Pancreas (tissue), 10 donors: ENCODE results near the gene NHERF2. TPM values are rescaled to one million over a fixed set of nuclear protein-coding genes. Genes with fewer than 3 reads are reported as not detected.

Experiments used
- ATAC-seq, 4 donors: fragments of 200-7000 bp; cut with Tn5 transposase; one replicate each; pipeline versions ENCODE4 v1.8.0 to v1.9.1; 2020; ENCODE audit warnings: mild to moderate bottlenecking in 4 of 4, moderate library complexity in 4 of 4
- DNase-seq, 6 donors: peaks; one replicate each; pipeline ENCODE4 v3.0.0-alpha.2; 2020
- FAIRE-seq: peaks from 2 replicates; lab custom pipeline; 2012; peaks lifted over from hg19 to GRCh38; lab: Jason Lieb, UNC
- H3K27ac ChIP-seq, 4 donors: fragments of 200-600 bp; sonication (generic); 1 replicate in 3 of 4; 2 replicates in 1 of 4; pipeline versions ENCODE4 v1.5.0 to v1.8.0; 2020
- H3K27me3 ChIP-seq, 4 donors: fragments of 200-600 bp; one replicate each; pipeline ENCODE4 v1.8.0; 2021
- H3K36me3 ChIP-seq, 3 donors: fragments of 200-600 bp; sonication (generic) in 1 of 3; one replicate each; pipeline versions ENCODE4 v1.5.0 to v1.8.0; 2020 to 2021
- H3K4me1 ChIP-seq, 3 donors: fragments of 200-600 bp; one replicate each; pipeline ENCODE4 v1.8.0; 2021
- H3K4me3 ChIP-seq, 4 donors: fragments of 200-600 bp; sonication (generic) in 2 of 4; one replicate each; pipeline versions ENCODE4 v1.5.0 to v1.8.0; 2020 to 2021
- H3K9me3 ChIP-seq, 4 donors: fragments of 200-600 bp; one replicate each; pipeline ENCODE4 v1.8.0; 2021
- CTCF ChIP-seq, 4 donors: fragments of 200-600 bp; sonication (generic) in 3 of 4; IDR thresholded peaks; one replicate each; pipeline versions ENCODE4 v1.5.0 to v1.8.0; 2021; ENCODE audit warnings: antibody characterized with exemption in 4 of 4
- WGBS, 2 donors: extraction: QIAGEN DNeasy Blood & Tissue Kit; methylation state at CpG; one replicate each; pipeline ENCODE4 v1.1.7; 2013; 5-methylcytosine and 5-hydroxymethylcytosine counted together
- intact Hi-C, 3 donors: fragments of 100-400 bp; cut with DNase I; formaldehyde crosslinking; loops; one replicate each; pipeline versions ENCODE4 v1.11.1 to v1.14.2; 2022
- polyA plus RNA-seq, 2 donors: library from polyadenylated mRNA; stranded (reverse); fragments of 200-250 nt; gene quantifications; one replicate each; pipeline ENCODE4 v1.2.3, GENCODE V29; 2013
- total RNA-seq, 6 donors: library from RNA; stranded (reverse); fragmentation: NEBNext Ultra II Directional in 4 of 6; extraction: Animal tissue kit (Norgen Biotek cat#: 25700) in 4 of 6; gene quantifications; one replicate each; pipeline versions ENCODE4 v1.2.1 to v1.2.4, GENCODE V29; 2021 to 2023
- donor health status: healthy with polysubstance abuse.
- donor health status: DM: no; HTN: no; CAD: no; lungs with moderate emphysema.
- donor health status: DM: no; HTN: no; CAD: no.
- donor health status: control.
- donor health status: control.
- donor health status: Bipolar disorder and iron deficiency.
- donor health status: DM: yes; HTN: yes; CAD: no.
- donor health status: DM: no; HTN: no; CAD: no.
- donor health status: DM: no; HTN: no; CAD: no.
- donor health status: DM: yes; HTN: yes; CAD: no.

NHERF2 gene
- total and polyA plus RNA-seq, 8 donors, result 14.7 to 144 (median 26.3) TPM

- no peak overlapping the region for H3K4me3 ChIP-seq
- intact Hi-C loops, result no loop called here
- H3K4me1 ChIP-seq, result peaks cover 0 to 8% (median 0%) of the 10 kb centered on the region in 3 donors
- H3K27ac ChIP-seq, result no peak overlapping the region
- peak in 1 of 6 donors; percentile 28 for DNase-seq
- no peaks in the 10 kb centered on the region for H3K27me3 ChIP-seq
- TF ChIP-seq CTCF (IDR thresholded peaks at IDR 0.05), result no peak
- no peaks in the 10 kb centered on the region for H3K9me3 ChIP-seq
- H3K36me3 ChIP-seq, result peaks cover 0 to 37% (median 11%) of the 10 kb centered on the region in 3 donors
- FAIRE-seq, result no peak
- 93 to 95% methylated on average over 44 of the region's 44 CpGs for whole genome bisulfite sequencing, 2 donors
- ATAC-seq, result no peak
These were observed 57.4 kb downstream of the NHERF2 start for GRCh38 chr16:2083876-2084780.

GRCh38 chr16:2084895-2085625 lies 58.4 kb downstream of the NHERF2 start:
- TF ChIP-seq CTCF (IDR thresholded peaks at IDR 0.05), result no peak
- no peak for FAIRE-seq

DNA sequence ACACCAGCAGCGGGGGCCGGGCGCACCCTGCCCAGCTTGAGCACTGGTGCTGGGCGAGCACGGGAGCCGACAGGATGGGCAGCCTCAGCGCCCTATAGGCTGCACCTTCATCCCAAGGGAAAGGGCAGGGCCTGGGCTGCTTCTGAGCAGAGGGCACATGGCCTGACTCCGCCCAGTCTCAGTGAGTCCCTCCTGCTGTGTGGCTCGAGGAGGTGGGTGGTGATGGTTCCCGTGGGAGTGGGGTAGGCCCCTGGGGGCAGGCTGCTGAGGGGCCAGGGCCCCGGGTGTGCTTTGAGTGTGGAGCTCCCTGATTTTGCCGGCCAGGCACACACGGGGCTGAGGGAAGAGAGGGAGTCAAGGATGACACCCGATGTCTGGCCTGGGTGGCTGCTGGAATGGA lies 59.0 kb downstream of the NHERF2 start:
- FAIRE-seq (no peak), DNase-seq (no peak), ATAC-seq (no peak)
- peaks cover 0 to 16% (median 0%) of the 10 kb centered on the region in 3 donors for H3K4me1 ChIP-seq
- no peak for TF ChIP-seq CTCF (IDR thresholded peaks at IDR 0.05)
- H3K36me3 ChIP-seq, result peaks cover 0 to 30% (median 8%) of the 10 kb centered on the region in 3 donors
- H3K9me3 ChIP-seq, result no peaks in the 10 kb centered on the region
- intact Hi-C loops, result no loop called here
- H3K27me3 ChIP-seq, result no peaks in the 10 kb centered on the region
- WGBS, 2 donors, result 83 to 84% methylated on average over 13 to 14 of the region's 14 CpGs
- H3K4me3 ChIP-seq, result no peak overlapping the region
- no peak overlapping the region for H3K27ac ChIP-seq

More at GRCh38 chr16:2084895-2085625, 58.4 kb downstream of the NHERF2 start:
- DNase-seq, result no peak
- intact Hi-C loops, result no loop called here
- WGBS, 2 donors, result 93% methylated on average over 25 to 29 of the region's 29 CpGs
- Histone ChIP-seq H3K27me3 (no peaks in the 10 kb centered on the region), H3K36me3 (peaks cover 0 to 31% (median 10%) of the 10 kb centered on the region in 3 donors), H3K9me3 (no peaks in the 10 kb centered on the region), H3K4me3 (no peak overlapping the region), H3K4me1 (peaks cover 0 to 14% (median 0%) of the 10 kb centered on the region in 3 donors), H3K27ac (no peak overlapping the region)
- ATAC-seq, result no peak

DNA sequence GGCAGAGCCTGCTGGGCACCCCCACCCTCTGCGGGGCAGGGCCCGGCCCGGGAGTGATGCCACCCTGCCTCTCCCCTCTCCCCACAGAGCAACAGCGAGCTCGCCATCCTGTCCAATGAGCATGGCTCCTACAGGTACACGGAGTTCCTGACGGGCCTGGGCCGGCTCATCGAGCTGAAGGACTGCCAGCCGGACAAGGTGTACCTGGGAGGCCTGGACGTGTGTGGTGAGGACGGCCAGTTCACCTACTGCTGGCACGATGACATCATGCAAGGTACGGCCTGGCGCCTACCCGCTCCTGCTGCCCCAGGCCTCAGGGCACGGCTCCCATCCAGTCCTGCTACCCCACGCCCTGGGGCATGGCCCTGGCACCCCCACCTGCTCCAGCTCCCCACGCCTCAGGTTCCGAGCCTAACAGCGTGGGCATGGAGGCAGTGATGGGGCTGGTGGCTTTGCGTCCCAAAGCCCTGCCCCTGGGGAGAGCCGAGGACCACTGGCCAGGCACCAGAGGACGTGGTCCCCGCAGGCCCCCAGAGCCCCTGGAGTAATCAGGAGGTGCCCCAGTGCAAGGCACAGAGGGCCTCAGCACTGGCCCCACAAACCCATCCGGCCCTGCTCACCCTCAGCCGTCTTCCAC lies 59.5 kb downstream of the NHERF2 start:
- H3K4me3 ChIP-seq, result no peak overlapping the region
- no peak for FAIRE-seq
- H3K4me1 ChIP-seq, result peaks cover 0 to 16% (median 0%) of the 10 kb centered on the region in 3 donors
- no peak overlapping the region for H3K27ac ChIP-seq
- intact Hi-C loops, result no loop called here
- H3K9me3 ChIP-seq, result no peaks in the 10 kb centered on the region
- peaks cover 0 to 30% (median 8%) of the 10 kb centered on the region in 3 donors for H3K36me3 ChIP-seq
- DNase-seq, result no peak
- no peak for ATAC-seq
- H3K27me3 ChIP-seq, result no peaks in the 10 kb centered on the region
- 92 to 95% methylated on average over 27 of the region's 27 CpGs for WGBS, 2 donors
- TF ChIP-seq CTCF (IDR thresholded peaks at IDR 0.05), result no peak
